H1 (cell line): ENCODE measurements around the gene VIPR2. TPM values are rescaled to one million over a fixed set of nuclear protein-coding genes. Genes with fewer than 3 reads are reported as not detected.

Experiments used
- CTCF ChIA-PET: fragments of 300-600 bp; sonication (Branson Sonifier 250); formaldehyde crosslinking; loops from one replicate; lab custom pipeline; 2021; ENCODE audit not compliant: partially characterized antibody; lab: Charles Lee
- POLR2A ChIA-PET: fragments of 300-600 bp; sonication (Branson Sonifier 250); formaldehyde crosslinking; loops from one replicate; lab custom pipeline; 2021; ENCODE audit warnings: inconsistent platforms; ENCODE audit not compliant: partially characterized antibody; lab: Charles Lee
- DNase-seq, 2 experiments: peaks; one replicate each; pipeline versions ENCODE4 v3.0.0 to v3.0.0-alpha.2; 2010 to 2022; ENCODE audit warnings: low spot score in 2 of 2, low read depth in 1 of 2, mixed read lengths in 1 of 2
- FAIRE-seq: peaks from 2 replicates; lab custom pipeline; 2011; peaks lifted over from hg19 to GRCh38; lab: Jason Lieb, UNC
- H2AFZ ChIP-seq: 2 replicates; pipeline ENCODE4 v1.8.1; 2012; ENCODE audit warnings: low read length, inconsistent platforms
- H2AK5ac ChIP-seq: 2 replicates; pipeline ENCODE4 v1.6.1; 2013; ENCODE audit warnings: low read depth, low read length
- H2BK120ac ChIP-seq: replicated peaks from 2 replicates; pipeline ENCODE3; 2013; ENCODE audit warnings: low read depth, low read length, inconsistent platforms
- H2BK12ac ChIP-seq: 2 replicates; pipeline ENCODE4 v1.6.1; 2013; ENCODE audit warnings: low read depth, low read length
- H2BK15ac ChIP-seq: 2 replicates; pipeline ENCODE4 v1.6.1; 2013; ENCODE audit warnings: low read length
- H2BK20ac ChIP-seq: 2 replicates; pipeline ENCODE4 v1.6.1; 2013; ENCODE audit warnings: low read length
- H2BK5ac ChIP-seq: 2 replicates; pipeline ENCODE4 v1.6.1; 2013; ENCODE audit warnings: low read depth, low read length
- H3K14ac ChIP-seq: 2 replicates; pipeline ENCODE4 v1.6.1; 2013; ENCODE audit warnings: inconsistent platforms; ENCODE audit not compliant: insufficient read length
- H3K18ac ChIP-seq: 2 replicates; pipeline ENCODE4 v1.6.1; 2013; ENCODE audit warnings: low read length; ENCODE audit errors: extremely low read depth
- H3K23ac ChIP-seq: 2 replicates; pipeline ENCODE4 v1.6.1; 2013; ENCODE audit warnings: inconsistent platforms; ENCODE audit not compliant: insufficient read length
- H3K23me2 ChIP-seq: 2 replicates; pipeline ENCODE4 v1.6.1; 2013; ENCODE audit warnings: low read depth, low read length
- H3K27ac ChIP-seq: 2 replicates; pipeline ENCODE4 v1.6.1; 2011; ENCODE audit warnings: low read depth, low read length, inconsistent platforms
- H3K27me3 ChIP-seq, 4 experiments: replicated peaks in 1 of 4; 1 replicate in 1 of 4; 2 replicates in 3 of 4; pipeline versions ENCODE4 v1.6.1 to v1.8.1; 2011 to 2013; ENCODE audit warnings: low read length in 3 of 4, mild to moderate bottlenecking in 3 of 4, inconsistent platforms in 2 of 4, mixed read lengths in 2 of 4, moderate library complexity in 1 of 4; ENCODE audit not compliant: control insufficient read depth in 3 of 4, insufficient read depth in 3 of 4; ENCODE audit errors: extremely low read depth in 1 of 4
- H3K36me3 ChIP-seq, 4 experiments: 2 replicates each; pipeline versions ENCODE4 v1.6.1 to v1.8.1; 2011 to 2013; ENCODE audit warnings: mild to moderate bottlenecking in 4 of 4, low read length in 3 of 4, moderate library complexity in 2 of 4, control low read depth in 1 of 4, inconsistent platforms in 1 of 4; ENCODE audit not compliant: insufficient read depth in 4 of 4, control insufficient read depth in 2 of 4
- H3K4ac ChIP-seq: replicated peaks from 2 replicates; pipeline ENCODE3; 2013; ENCODE audit warnings: low read length, low read depth, mixed read lengths, inconsistent platforms; ENCODE audit not compliant: insufficient read length
- H3K4me1 ChIP-seq, 4 experiments: replicated peaks in 1 of 4; 1 replicate in 1 of 4; 2 replicates in 3 of 4; pipeline versions ENCODE4 v1.6.1 to v1.8.1; 2011 to 2013; ENCODE audit warnings: low read length in 3 of 4, inconsistent platforms in 2 of 4, mixed read lengths in 1 of 4; ENCODE audit not compliant: insufficient read depth in 4 of 4, control insufficient read depth in 3 of 4
- H3K4me2 ChIP-seq, 2 experiments: 2 replicates each; pipeline versions ENCODE4 v1.6.1 to v1.8.1; 2011 to 2013; ENCODE audit warnings: low read depth in 2 of 2, low read length in 2 of 2, control low read depth in 1 of 2, inconsistent platforms in 1 of 2, mild to moderate bottlenecking in 1 of 2; ENCODE audit not compliant: insufficient read depth in 1 of 2
- H3K4me3 ChIP-seq, 4 experiments: fragments of 200-600, 300-600 bp in 1 of 4; sonication (generic), shearing (Covaris generic), sonication (Bioruptor Twin) in 1 of 4; 2 replicates each; pipeline versions ENCODE4 v1.5.1 to v1.8.1; 2011 to 2016; ENCODE audit warnings: low read length in 4 of 4, low read depth in 3 of 4, control low read depth in 2 of 4, inconsistent platforms in 2 of 4, mild to moderate bottlenecking in 2 of 4, mixed read lengths in 1 of 4, moderate library complexity in 1 of 4; ENCODE audit not compliant: insufficient read depth in 2 of 4; ENCODE audit errors: extremely low read depth in 1 of 4
- H3K56ac ChIP-seq: replicated peaks from 2 replicates; pipeline ENCODE3; 2013; ENCODE audit warnings: low read depth, mild to moderate bottlenecking, mixed read lengths, low read length, inconsistent platforms; ENCODE audit not compliant: insufficient read length
- H3K79me1 ChIP-seq: 2 replicates; pipeline ENCODE4 v1.6.1; 2013; ENCODE audit warnings: low read depth, low read length, control low read depth
- H3K79me2 ChIP-seq, 2 experiments: 2 replicates each; pipeline versions ENCODE4 v1.6.1 to v1.8.1; 2012 to 2013; ENCODE audit warnings: low read length in 2 of 2, mild to moderate bottlenecking in 2 of 2, inconsistent platforms in 1 of 2; ENCODE audit not compliant: insufficient read depth in 2 of 2, control insufficient read depth in 1 of 2
- H3K9ac ChIP-seq, 4 experiments: replicated peaks in 1 of 4; 1 replicate in 1 of 4; 2 replicates in 3 of 4; pipeline versions ENCODE4 v1.6.1 to v1.8.1; 2011 to 2013; ENCODE audit warnings: low read depth in 3 of 4, low read length in 3 of 4, control low read depth in 2 of 4, mild to moderate bottlenecking in 2 of 4, moderate library complexity in 2 of 4, inconsistent platforms in 1 of 4; ENCODE audit errors: extremely low read depth in 1 of 4
- H3K9me3 ChIP-seq, 2 experiments: 2 replicates each; pipeline versions ENCODE4 v1.6.1 to v1.8.1; 2012 to 2013; ENCODE audit warnings: mild to moderate bottlenecking in 2 of 2, moderate library complexity in 2 of 2, control low read depth in 1 of 2, inconsistent platforms in 1 of 2, low read depth in 1 of 2, low read length in 1 of 2, mixed read lengths in 1 of 2; ENCODE audit not compliant: insufficient read depth in 2 of 2
- H4K20me1 ChIP-seq, 2 experiments: replicated peaks in 1 of 2; 2 replicates each; pipeline versions ENCODE3 to v1.8.1; 2011 to 2013; ENCODE audit warnings: inconsistent platforms in 2 of 2, low read length in 2 of 2, mild to moderate bottlenecking in 1 of 2; ENCODE audit not compliant: insufficient read depth in 2 of 2, control insufficient read depth in 1 of 2
- H4K5ac ChIP-seq: 2 replicates; pipeline ENCODE4 v1.6.1; 2013; ENCODE audit warnings: low read length, low read depth, mixed read lengths, inconsistent platforms; ENCODE audit not compliant: insufficient read length
- H4K8ac ChIP-seq: 2 replicates; pipeline ENCODE4 v1.8.0; 2013; ENCODE audit warnings: mild to moderate bottlenecking, moderate library complexity, low read length, inconsistent platforms; ENCODE audit not compliant: insufficient read depth; ENCODE audit errors: extremely low read depth
- H4K91ac ChIP-seq: replicated peaks from 2 replicates; pipeline ENCODE3; 2013; ENCODE audit warnings: low read length, mixed read lengths, inconsistent platforms; ENCODE audit not compliant: insufficient read length
- BRCA1 ChIP-seq: IDR thresholded peaks from 2 replicates; pipeline ENCODE4 v1.6.1; 2012; ENCODE audit warnings: low read depth, low read length, improper control_type of control experiment
- CTBP2 ChIP-seq: IDR thresholded peaks from 2 replicates; pipeline ENCODE4 v1.7.0; 2011; ENCODE audit warnings: borderline replicate concordance, mild to moderate bottlenecking, moderate library complexity, mixed read lengths, low read length; ENCODE audit not compliant: insufficient read depth, insufficient read length
- EGR1 ChIP-seq: IDR thresholded peaks from 2 replicates; pipeline ENCODE4 v1.6.1; 2011; ENCODE audit warnings: low read depth, low read length, borderline replicate concordance
- EZH2 ChIP-seq: fragments of 200-600 bp; sonication (generic); IDR thresholded peaks from 2 replicates; pipeline ENCODE4 v1.7.1; 2012; ENCODE audit warnings: low read depth, mild to moderate bottlenecking, moderate library complexity, low read length, inconsistent platforms; ENCODE audit not compliant: severe bottlenecking
- GTF2F1 ChIP-seq: IDR thresholded peaks from 2 replicates; pipeline ENCODE4 v1.6.1; 2012; ENCODE audit warnings: low read depth, low read length, improper control_type of control experiment, borderline replicate concordance
- HDAC6 ChIP-seq: IDR thresholded peaks from one replicate; pipeline ENCODE4 v1.7.1; 2012; ENCODE audit warnings: low read depth, mild to moderate bottlenecking, inconsistent platforms, low read length, moderate library complexity
- NRF1 ChIP-seq: IDR thresholded peaks from 2 replicates; pipeline ENCODE4 v1.6.1; 2011; ENCODE audit warnings: mild to moderate bottlenecking, low read depth, low read length, improper control_type of control experiment
- WGBS, 2 experiments: shearing (Covaris generic) in 1 of 2; methylation state at CpG; one replicate each; pipeline versions ENCODE4 v1.1.6 to v1.1.7; 2013 to 2015; ENCODE audit warnings: low lambda C conversion rate in 2 of 2, mixed read lengths in 2 of 2, inconsistent platforms in 1 of 2, low coverage in 1 of 2, missing lambda C conversion rate in 1 of 2; ENCODE audit not compliant: insufficient replicate concordance in 2 of 2, insufficient coverage in 1 of 2, insufficient read length in 1 of 2; ENCODE audit errors: extremely low coverage in 1 of 2, missing lambda C conversion rate in 1 of 2; 5-methylcytosine and 5-hydroxymethylcytosine counted together
- polyA plus RNA-seq, 7 experiments: library from polyadenylated mRNA; depleted of rRNA in 3 of 7; stranded (reverse) in 5 of 7; unstranded in 2 of 7; fragments of >200 nt in 5 of 7; fragments of 200-250 nt in 2 of 7; gene quantifications; 1 replicate in 5 of 7; 2 replicates in 1 of 7; 4 replicates in 1 of 7; pipeline versions ENCODE4 v1.2.1 to v1.2.3, GENCODE V29; 2011 to 2013; ENCODE audit warnings: missing spikeins in 2 of 7, mixed read lengths in 2 of 7
- total RNA-seq: library from RNA; stranded (reverse); fragmentation: NEBNext Ultra II Directional; extraction: Animal tissue kit (Norgen Biotek cat#: 25700); gene quantifications from 2 replicates; pipeline ENCODE4 v1.2.1, GENCODE V29; 2021

The VIPR2 gene
- total and polyA plus RNA-seq, 2 of the 8 experiments (the other 6 are each of a cell fraction or from before 2014, with no cell fraction given), result 2.4 to 6.3 TPM

DNA sequence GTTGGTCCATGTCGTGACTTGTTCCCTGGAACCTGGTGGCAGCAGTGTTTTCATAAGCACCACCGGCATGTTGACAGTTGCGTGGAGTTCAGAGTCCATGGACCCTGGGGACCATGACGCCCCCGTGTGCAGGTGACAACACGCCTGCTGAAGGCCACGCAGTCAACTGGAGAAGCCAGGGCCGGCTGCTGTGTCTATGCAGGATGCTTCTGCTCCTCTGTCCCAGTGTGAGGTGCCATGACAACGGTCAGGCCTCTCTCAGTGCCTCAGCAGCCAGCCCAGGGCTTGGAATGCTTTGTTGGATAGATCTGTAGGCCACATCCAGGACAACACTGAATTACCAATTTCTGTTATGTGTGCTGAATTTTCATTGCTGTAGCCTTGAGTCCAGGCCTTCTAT, 10.7 kb upstream of the VIPR2 start:
- Histone ChIP-seq H3K79me2 (no peaks in the 10 kb centered on the region), H3K4me1 (no peaks in the 10 kb centered on the region), H3K4me3 (no peak overlapping the region), H3K9me3 (no peaks in the 10 kb centered on the region; a peak in 1 of 4 replicates), H2BK20ac (no peak overlapping the region), H2BK120ac (no peak overlapping the region), H3K4ac (no peak overlapping the region), H3K4me2 (no peak overlapping the region), H3K18ac (no peak overlapping the region), H3K36me3 (no peaks in the 10 kb centered on the region), H2BK5ac (no peak overlapping the region), H4K91ac (no peak overlapping the region), H2BK12ac (no peak overlapping the region), H3K9ac (no peak overlapping the region), H2AK5ac (no peak overlapping the region), H2BK15ac (no peak overlapping the region), H3K14ac (no peak overlapping the region), H3K23me2 (no peaks in the 10 kb centered on the region), H3K27me3 (no peaks in the 10 kb centered on the region), H4K8ac (no peak overlapping the region), H3K56ac (no peak overlapping the region), H3K23ac (no peak overlapping the region), H3K27ac (no peak overlapping the region), H2AFZ (no peak overlapping the region), H4K20me1 (no peaks in the 10 kb centered on the region), H3K79me1 (no peaks in the 10 kb centered on the region), H4K5ac (no peak overlapping the region)
- 79% methylated on average over 9 of the region's 9 CpGs; no CpG with 5 or more reads in 1 of the 2 experiments for WGBS, 2 experiments
- FAIRE-seq (no peak), DNase-seq (no peak)
- CTCF ChIA-PET, result no interaction called here
- TF ChIP-seq EGR1 (no peak), EZH2 (no peak), HDAC6 (no peak), GTF2F1 (no peak), CTBP2 (no peak), NRF1 (no peak), BRCA1 (no peak)
- POLR2A ChIA-PET, result no interaction called here
